Measurements from ENCODE around the gene UROC1.

- TF ChIP-seq CTCF (conservative IDR thresholded peaks at IDR 0.05; ENCODE audit: low read depth, low read length), result no peak
- TF ChIP-seq EZH2 (IDR thresholded peaks at IDR 0.05; ENCODE audit: borderline replicate concordance, low read depth, low read length, poor library complexity, severe bottlenecking), result no peak
Observed at GRCh38 chr3:126433105-126433430, 84.5 kb downstream of the UROC1 start.
